Suprapubic skin (tissue), 3 donors: ENCODE results near the gene MSGN1.

Source experiments
- EP300 ChIP-seq: sonication (generic); formaldehyde crosslinking; IDR thresholded peaks from one replicate; pipeline ENCODE4 v1.6.1; 2017; ENCODE audit warnings: antibody characterized with exemption
- TF ChIP-seq, protein P1 (sequence below), 2 donors: fragments of 200-600 bp in 1 of 2; fragments of 450-650 bp in 1 of 2; sonication (generic) in 1 of 2; IDR thresholded peaks; one replicate each; pipeline ENCODE4 v1.5.1; 2016 to 2019; ENCODE audit warnings: antibody characterized with exemption in 2 of 2, mild to moderate bottlenecking in 1 of 2, moderate library complexity in 1 of 2

- TF ChIP-seq, protein P1, sequence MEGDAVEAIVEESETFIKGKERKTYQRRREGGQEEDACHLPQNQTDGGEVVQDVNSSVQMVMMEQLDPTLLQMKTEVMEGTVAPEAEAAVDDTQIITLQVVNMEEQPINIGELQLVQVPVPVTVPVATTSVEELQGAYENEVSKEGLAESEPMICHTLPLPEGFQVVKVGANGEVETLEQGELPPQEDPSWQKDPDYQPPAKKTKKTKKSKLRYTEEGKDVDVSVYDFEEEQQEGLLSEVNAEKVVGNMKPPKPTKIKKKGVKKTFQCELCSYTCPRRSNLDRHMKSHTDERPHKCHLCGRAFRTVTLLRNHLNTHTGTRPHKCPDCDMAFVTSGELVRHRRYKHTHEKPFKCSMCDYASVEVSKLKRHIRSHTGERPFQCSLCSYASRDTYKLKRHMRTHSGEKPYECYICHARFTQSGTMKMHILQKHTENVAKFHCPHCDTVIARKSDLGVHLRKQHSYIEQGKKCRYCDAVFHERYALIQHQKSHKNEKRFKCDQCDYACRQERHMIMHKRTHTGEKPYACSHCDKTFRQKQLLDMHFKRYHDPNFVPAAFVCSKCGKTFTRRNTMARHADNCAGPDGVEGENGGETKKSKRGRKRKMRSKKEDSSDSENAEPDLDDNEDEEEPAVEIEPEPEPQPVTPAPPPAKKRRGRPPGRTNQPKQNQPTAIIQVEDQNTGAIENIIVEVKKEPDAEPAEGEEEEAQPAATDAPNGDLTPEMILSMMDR (IDR thresholded peaks at IDR 0.05): no peak
- TF ChIP-seq EP300: no peak
Observed at GRCh38 chr2:17839959-17840358, 23.7 kb downstream of the MSGN1 start.
